Activated T-cell treated with anti-CD3 and anti-CD28 coated beads, Interleukin-2, amount 50 U/mL, for 1 hour (primary cell): ENCODE measurements around the gene MEGF9.

Experiments
- DNase-seq: peaks from one replicate; pipeline ENCODE4 v3.0.0-alpha.2; 2020

MEGF9 gene

GRCh38 chr9:120730654-120731514 lies 16.6 kb upstream of the MEGF9 start:
- DNase-seq, result no peak

GRCh38 chr9:120729791-120730241 lies 15.5 kb upstream of the MEGF9 start:
- DNase-seq, result no peak

- DNase-seq, result no peak
Measured at GRCh38 chr9:120726484-120726883, 12.2 kb upstream of the MEGF9 start.

- no peak for DNase-seq
Measured at GRCh38 chr9:120725907-120726306, 11.6 kb upstream of the MEGF9 start.

- no peak for DNase-seq
Measured at GRCh38 chr9:120724757-120725400, 10.6 kb upstream of the MEGF9 start.

- DNase-seq, result no peak
Measured at GRCh38 chr9:120723565-120723964, 9.3 kb upstream of the MEGF9 start.

- DNase-seq, result no peak
Measured at GRCh38 chr9:120720404-120720803, 6.1 kb upstream of the MEGF9 start.

GRCh38 chr9:120718316-120718715 lies 4.0 kb upstream of the MEGF9 start:
- no peak for DNase-seq

GRCh38 chr9:120717176-120717575 lies 2.9 kb upstream of the MEGF9 start:
- no peak for DNase-seq

- no peak for DNase-seq
Measured at GRCh38 chr9:120716483-120716882, 2.2 kb upstream of the MEGF9 start.

- DNase-seq, result no peak
Measured at GRCh38 chr9:120715389-120715924, 1.2 kb upstream of the MEGF9 start.

GRCh38 chr9:120714846-120715388 lies 647 bp upstream of the MEGF9 start:
- no peak for DNase-seq

- DNase-seq, result peak; percentile 39
Measured at GRCh38 chr9:120713257-120714087, 798 bp downstream of the MEGF9 start.

- no peak for DNase-seq
Measured at GRCh38 chr9:120712539-120713031, 1.7 kb downstream of the MEGF9 start.

GRCh38 chr9:120711841-120712538 lies 2.3 kb downstream of the MEGF9 start:
- no peak for DNase-seq

GRCh38 chr9:120711354-120711753 lies 2.9 kb downstream of the MEGF9 start:
- DNase-seq, result no peak

GRCh38 chr9:120710110-120710981 lies 3.9 kb downstream of the MEGF9 start:
- peak; percentile 43 for DNase-seq

- no peak for DNase-seq
Measured at GRCh38 chr9:120708526-120709224, 5.6 kb downstream of the MEGF9 start.

- DNase-seq, result no peak
Measured at GRCh38 chr9:120707170-120707569, 7.1 kb downstream of the MEGF9 start.

- DNase-seq, result no peak
Measured at GRCh38 chr9:120705174-120705573, 9.1 kb downstream of the MEGF9 start.
